Measurements from ENCODE around the gene MACROD1. TPM values are rescaled to one million over a fixed set of nuclear protein-coding genes. Genes with fewer than 3 reads are reported as not detected.
A peak's percentile ranks its signal among the peaks of the same experiment; 100 is the strongest.
"Not testable (repeated sequence)": the region's sequence is repeated elsewhere in the genome, so short reads cannot be mapped to it uniquely, and the experiment has no call there.

The MACROD1 gene
- polyA plus RNA-seq, 4 donors = 15.1 to 23.2 (median 19.5) TPM

DNA sequence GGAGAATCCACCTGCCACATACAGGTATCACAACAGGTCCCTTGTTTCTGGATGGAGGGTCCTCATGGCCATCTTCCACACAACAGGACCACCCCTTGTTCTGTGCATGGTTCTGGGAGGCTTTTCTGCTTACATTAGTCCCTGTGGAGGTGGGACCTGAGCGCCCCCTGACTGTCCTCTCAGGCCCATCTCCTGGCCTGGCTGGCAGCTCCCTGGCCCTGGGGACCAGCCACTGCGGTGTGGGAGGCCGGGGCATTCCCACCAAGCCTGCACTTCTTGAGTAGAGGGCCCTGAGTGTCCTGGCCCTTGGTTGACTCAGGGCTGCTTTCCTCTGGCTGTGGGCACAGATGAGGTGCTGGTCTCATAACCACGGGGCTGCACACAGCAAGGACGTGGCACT is 186.5 kb downstream of the MACROD1 start:
- no peak for DNase-seq (ENCODE audit: low read depth in 4 of 4, low spot score in 2 of 4)

DNA sequence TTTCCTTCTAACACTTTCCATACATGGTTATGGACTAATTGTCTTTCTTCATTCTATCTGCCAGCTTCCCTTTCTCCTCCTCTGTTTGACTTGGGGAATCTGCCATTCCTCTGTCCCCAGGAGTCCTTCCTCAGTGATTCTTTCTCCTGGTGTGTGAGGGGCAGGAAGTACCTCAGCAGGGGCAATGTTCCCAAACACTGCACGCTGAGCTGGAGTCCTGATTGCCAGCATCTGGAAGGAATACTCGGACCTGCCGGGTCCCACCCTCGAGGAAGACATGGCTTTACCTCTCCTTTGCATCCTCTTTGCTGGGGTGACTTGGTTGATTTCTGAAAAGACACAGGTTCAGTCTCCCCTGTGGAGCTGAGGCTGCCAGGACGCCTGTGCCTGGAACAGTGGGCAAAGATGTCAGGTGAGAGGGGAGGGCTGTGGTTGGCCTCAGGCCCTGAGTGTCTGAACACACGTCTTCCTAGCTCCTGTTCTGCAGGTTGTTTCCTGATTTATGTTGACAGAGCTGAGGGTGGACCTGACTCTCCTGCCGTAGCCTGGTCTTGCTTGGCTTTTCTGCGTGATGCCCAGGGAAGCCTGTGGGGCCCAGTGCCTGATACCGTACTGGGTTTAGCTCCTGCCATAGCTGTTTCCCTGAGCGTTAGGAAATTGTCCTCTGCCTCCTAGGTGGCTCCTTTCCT is 187.2 kb downstream of the MACROD1 start:
- DNase-seq (ENCODE audit: low read depth in 4 of 4, low spot score in 2 of 4) = no peak

- DNase-seq (ENCODE audit: low read depth in 4 of 4, low spot score in 2 of 4) = peak; percentile 98 to 100 (median 98)
These were observed 191.4 kb downstream of the MACROD1 start, which contains the start of gene COX8A for GRCh38 chr11:63974259-63975143. COX8A (plus strand) TSS chr11:63974620; CDS start chr11:63974681, 61 bp downstream.

DNA sequence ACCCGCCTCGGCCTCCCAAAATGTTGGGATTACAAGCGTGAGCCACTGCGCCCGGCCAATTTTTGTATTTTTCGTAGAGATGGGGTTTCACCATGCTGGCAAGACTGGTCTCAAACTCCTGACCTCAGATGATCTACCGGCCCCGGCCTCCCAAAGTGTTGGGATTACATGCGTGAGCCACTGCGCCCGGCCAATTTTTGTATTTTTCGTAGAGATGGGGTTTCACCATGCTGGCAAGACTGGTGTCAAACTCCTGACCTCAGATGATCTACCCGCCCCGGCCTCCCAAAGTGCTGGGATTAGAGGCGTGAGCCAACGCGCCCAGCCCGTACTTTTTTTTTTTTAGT is 192.0 kb downstream of the MACROD1 start:
- not testable (repeated sequence) for DNase-seq (ENCODE audit: low read depth in 4 of 4, low spot score in 2 of 4)

- DNase-seq (ENCODE audit: low read depth in 4 of 4, low spot score in 2 of 4) = no peak
These were observed 195.0 kb downstream of the MACROD1 start for GRCh38 chr11:63970902-63971301.

- no peak for DNase-seq (ENCODE audit: low read depth in 4 of 4, low spot score in 2 of 4)
These were observed 196.5 kb downstream of the MACROD1 start for GRCh38 chr11:63969461-63969860.

DNA sequence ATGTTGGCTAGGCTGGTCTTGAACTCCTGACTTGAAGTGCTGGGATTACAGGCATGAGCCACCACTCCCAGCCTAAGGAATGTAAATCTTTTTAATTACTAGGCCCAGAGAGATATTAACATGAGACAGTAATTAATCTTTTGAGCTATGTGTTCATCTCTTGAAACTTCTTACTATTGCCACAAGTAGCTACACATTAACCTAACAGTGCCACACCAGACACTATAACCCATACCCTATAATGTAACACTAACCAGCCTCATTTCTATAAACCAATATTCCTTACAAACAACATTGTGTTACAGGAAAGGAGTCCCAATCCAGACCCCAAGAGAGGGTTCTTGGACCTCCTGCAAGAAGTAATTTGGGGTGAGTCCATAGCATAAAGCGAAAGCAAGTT is 199.5 kb downstream of the MACROD1 start:
- no peak for DNase-seq (ENCODE audit: low read depth in 4 of 4, low spot score in 2 of 4)

GRCh38 chr11:63963895-63964294 is 202.0 kb downstream of the MACROD1 start:
- not testable (repeated sequence) for DNase-seq (ENCODE audit: low read depth in 4 of 4, low spot score in 2 of 4)

GRCh38 chr11:63961608-63962412 is 204.1 kb downstream of the MACROD1 start:
- no peak for DNase-seq (ENCODE audit: low read depth in 4 of 4, low spot score in 2 of 4)

GRCh38 chr11:63958008-63958407 is 207.9 kb downstream of the MACROD1 start:
- DNase-seq (ENCODE audit: low read depth in 4 of 4, low spot score in 2 of 4) = no peak

- DNase-seq (ENCODE audit: low read depth in 4 of 4, low spot score in 2 of 4) = no peak
These were observed 213.3 kb downstream of the MACROD1 start for GRCh38 chr11:63952570-63952969.

GRCh38 chr11:63951779-63952536 is 214.0 kb downstream of the MACROD1 start:
- DNase-seq (ENCODE audit: low read depth in 4 of 4, low spot score in 2 of 4) = no peak

Other genes starting within 250 kb of the MACROD1 start
- gene RCOR2, start 248.9 kb downstream of the MACROD1 start, polyA plus RNA-seq (ENCODE audit: insufficient read length in 4 of 4) = 10 to 100 TPM in 3 of 4 donors, 1 to 10 TPM in 1; 9.7 to 17.2 (median 13.5) TPM
- gene NAA40, start 227.1 kb downstream of the MACROD1 start, polyA plus RNA-seq (ENCODE audit: insufficient read length in 4 of 4) = 10 to 100 TPM; 23.6 to 43.0 (median 35.3) TPM
- gene COX8A, start 191.5 kb downstream of the MACROD1 start, polyA plus RNA-seq (ENCODE audit: insufficient read length in 4 of 4) = 100 to 1,000 TPM; 228 to 401 (median 302) TPM
- gene OTUB1, start 179.7 kb downstream of the MACROD1 start, polyA plus RNA-seq (ENCODE audit: insufficient read length in 4 of 4) = 100 to 1,000 TPM; 101 to 110 (median 105) TPM
- gene FLRT1, start 130.2 kb downstream of the MACROD1 start, polyA plus RNA-seq (ENCODE audit: insufficient read length in 4 of 4) = 1 to 10 TPM; 2.5 to 4.6 (median 3.2) TPM
- 100 to 1,000 TPM; 156 to 207 (median 187) TPM for gene STIP1, start 20.1 kb upstream of the MACROD1 start, polyA plus RNA-seq (ENCODE audit: insufficient read length in 4 of 4)
- 1 to 10 TPM; 4.4 to 8.1 (median 4.9) TPM for gene FERMT3, start 40.6 kb upstream of the MACROD1 start, polyA plus RNA-seq (ENCODE audit: insufficient read length in 4 of 4)
- gene TRPT1, start 60.1 kb upstream of the MACROD1 start, polyA plus RNA-seq (ENCODE audit: insufficient read length in 4 of 4) = 10 to 100 TPM; 32.9 to 58.5 (median 48.2) TPM
- gene NUDT22, start 60.2 kb upstream of the MACROD1 start, polyA plus RNA-seq (ENCODE audit: insufficient read length in 4 of 4) = 10 to 100 TPM; 21.4 to 41.4 (median 32.5) TPM
- gene DNAJC4, start 64.4 kb upstream of the MACROD1 start, polyA plus RNA-seq (ENCODE audit: insufficient read length in 4 of 4) = 10 to 100 TPM; 54.6 to 78.9 (median 72.2) TPM
- 100 to 1,000 TPM in 2 of 4 donors, 10 to 100 TPM in 2; 76.6 to 116 (median 99.7) TPM for gene VEGFB, start 68.5 kb upstream of the MACROD1 start, polyA plus RNA-seq (ENCODE audit: insufficient read length in 4 of 4)
- gene FKBP2, start 75.0 kb upstream of the MACROD1 start, polyA plus RNA-seq (ENCODE audit: insufficient read length in 4 of 4) = 100 to 1,000 TPM in 2 of 4 donors, 10 to 100 TPM in 2; 94.5 to 110 (median 102) TPM
- gene PPP1R14B, start 80.8 kb upstream of the MACROD1 start, polyA plus RNA-seq (ENCODE audit: insufficient read length in 4 of 4) = 100 to 1,000 TPM in 1 of 4 donors, 10 to 100 TPM in 3; 53.8 to 117 (median 76.0) TPM
- 10 to 100 TPM; 11.8 to 17.5 (median 14.8) TPM for gene PLCB3, start 85.4 kb upstream of the MACROD1 start, polyA plus RNA-seq (ENCODE audit: insufficient read length in 4 of 4)
- 10 to 100 TPM; 44.2 to 72.0 (median 57.1) TPM for gene BAD, start 118.6 kb upstream of the MACROD1 start, polyA plus RNA-seq (ENCODE audit: insufficient read length in 4 of 4)
- gene GPR137, start 119.7 kb upstream of the MACROD1 start, polyA plus RNA-seq (ENCODE audit: insufficient read length in 4 of 4) = 10 to 100 TPM; 25.6 to 52.9 (median 40.4) TPM
- under 1 TPM in 1 of 4 donors, not detected in 3; 0.09 TPM for gene KCNK4, start 125.2 kb upstream of the MACROD1 start, polyA plus RNA-seq (ENCODE audit: insufficient read length in 4 of 4)
- under 1 TPM in 1 of 4 donors, not detected in 3; 0.19 TPM for gene CATSPERZ, start 134.2 kb upstream of the MACROD1 start, polyA plus RNA-seq (ENCODE audit: insufficient read length in 4 of 4)
- 10 to 100 TPM; 17.9 to 31.1 (median 26.0) TPM for gene ESRRA, start 139.4 kb upstream of the MACROD1 start, polyA plus RNA-seq (ENCODE audit: insufficient read length in 4 of 4)
- gene TRMT112, start 151.4 kb upstream of the MACROD1 start, polyA plus RNA-seq (ENCODE audit: insufficient read length in 4 of 4) = 100 to 1,000 TPM; 209 to 285 (median 235) TPM
- 100 to 1,000 TPM; 187 to 282 (median 212) TPM for gene PRDX5, start 152.0 kb upstream of the MACROD1 start, polyA plus RNA-seq (ENCODE audit: insufficient read length in 4 of 4)
- gene CCDC88B, start 174.1 kb upstream of the MACROD1 start, polyA plus RNA-seq (ENCODE audit: insufficient read length in 4 of 4) = 1 to 10 TPM; 2.7 to 4.6 (median 3.7) TPM
- 10 to 100 TPM; 11.0 to 17.4 (median 15.0) TPM for gene RPS6KA4, start 193.0 kb upstream of the MACROD1 start, polyA plus RNA-seq (ENCODE audit: insufficient read length in 4 of 4)

Measured in left renal cortex interstitium (tissue), 4 donors.